Measurements from ENCODE around the gene ITGA7.

- TF ChIP-seq EZH2phosphoT487 (IDR thresholded peaks at IDR 0.05; ENCODE audit: insufficient read depth, low read depth): no peak
- no peak for TF ChIP-seq EZH2 (IDR thresholded peaks at IDR 0.05; ENCODE audit: insufficient read depth, poor library complexity, severe bottlenecking)
Measured at GRCh38 chr12:55636853-55637252, 70.9 kb downstream of the ITGA7 start, which contains the start of gene OR10P1.

Measured in GM23248 (cell line).